SJCRH30 (cell line): ENCODE data around the gene ZNF451. TPM values are rescaled to one million over a fixed set of nuclear protein-coding genes. Genes with fewer than 3 reads are reported as not detected.

Experiments
- total RNA-seq: library from RNA; depleted of rRNA; stranded (reverse); fragments of >200 nt; shearing (Covaris generic); gene quantifications from 2 replicates; pipeline ENCODE4 v1.2.3, GENCODE V29; 2014; rRNA removed

ZNF451 gene
- total RNA-seq, 1 experiment from 2014 or later = 40.3 TPM

Other genes starting within 250 kb of the ZNF451 start
- gene BEND6, start 135.1 kb upstream of the ZNF451 start, total RNA-seq = 0.48 and 0.93 TPM in 2 replicates
- gene KIAA1586, start 43.5 kb upstream of the ZNF451 start, total RNA-seq = 20.9 and 25.0 TPM in 2 replicates
- gene BAG2, start 82.1 kb downstream of the ZNF451 start, total RNA-seq = 4.6 and 4.8 TPM in 2 replicates
- 22.4 and 24.2 TPM in 2 replicates for gene RAB23, start 132.1 kb downstream of the ZNF451 start, total RNA-seq
- 32.5 and 33.5 TPM in 2 replicates for gene PRIM2, start 227.4 kb downstream of the ZNF451 start, total RNA-seq